ENCODE measurements around the gene PBLD. TPM values are rescaled to one million over a fixed set of nuclear protein-coding genes. Genes with fewer than 3 reads are reported as not detected.
"Not testable (repeated sequence)": the region's sequence is repeated elsewhere in the genome, so short reads cannot be mapped to it uniquely, and the experiment has no call there.

The PBLD gene
- total RNA-seq, 1 donor from 2014 or later = 5.1 TPM

DNA sequence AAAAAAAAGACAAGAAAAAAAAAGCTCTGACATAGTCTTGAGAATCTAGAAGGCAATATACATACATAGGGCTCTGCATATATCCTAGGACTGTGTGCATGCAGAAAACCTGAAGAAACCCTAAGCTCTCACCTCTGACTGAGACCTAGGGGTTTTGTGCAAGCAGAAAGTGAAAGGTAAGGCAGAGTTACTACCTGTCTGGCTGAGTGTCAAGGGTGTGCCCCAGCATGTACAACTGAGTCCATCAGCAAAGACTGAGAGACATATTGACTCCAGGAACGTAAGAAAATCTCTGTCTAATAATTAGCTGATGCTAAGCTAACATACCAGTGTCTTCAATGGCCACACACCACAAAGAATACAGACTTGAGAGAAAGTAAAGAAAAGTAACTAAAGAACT, 17.1 kb downstream of the PBLD start:
- Histone ChIP-seq H3K27ac (replicated peaks) (no peak overlapping the region), H3K36me3 (peaks cover 6% of the 10 kb centered on the region), H3K9me3 (replicated peaks) (peaks cover 20% of the 10 kb centered on the region), H3K27me3 (ENCODE audit: low read depth) (no peaks in the 10 kb centered on the region), H3K4me3 (no peak overlapping the region), H3K4me1 (no peaks in the 10 kb centered on the region)
- intact Hi-C loops (cut with micrococcal nuclease) = no loop called here
- TF ChIP-seq, protein P1, sequence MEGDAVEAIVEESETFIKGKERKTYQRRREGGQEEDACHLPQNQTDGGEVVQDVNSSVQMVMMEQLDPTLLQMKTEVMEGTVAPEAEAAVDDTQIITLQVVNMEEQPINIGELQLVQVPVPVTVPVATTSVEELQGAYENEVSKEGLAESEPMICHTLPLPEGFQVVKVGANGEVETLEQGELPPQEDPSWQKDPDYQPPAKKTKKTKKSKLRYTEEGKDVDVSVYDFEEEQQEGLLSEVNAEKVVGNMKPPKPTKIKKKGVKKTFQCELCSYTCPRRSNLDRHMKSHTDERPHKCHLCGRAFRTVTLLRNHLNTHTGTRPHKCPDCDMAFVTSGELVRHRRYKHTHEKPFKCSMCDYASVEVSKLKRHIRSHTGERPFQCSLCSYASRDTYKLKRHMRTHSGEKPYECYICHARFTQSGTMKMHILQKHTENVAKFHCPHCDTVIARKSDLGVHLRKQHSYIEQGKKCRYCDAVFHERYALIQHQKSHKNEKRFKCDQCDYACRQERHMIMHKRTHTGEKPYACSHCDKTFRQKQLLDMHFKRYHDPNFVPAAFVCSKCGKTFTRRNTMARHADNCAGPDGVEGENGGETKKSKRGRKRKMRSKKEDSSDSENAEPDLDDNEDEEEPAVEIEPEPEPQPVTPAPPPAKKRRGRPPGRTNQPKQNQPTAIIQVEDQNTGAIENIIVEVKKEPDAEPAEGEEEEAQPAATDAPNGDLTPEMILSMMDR (IDR thresholded peaks at IDR 0.05; ENCODE audit: borderline replicate concordance) = no peak
- DNase-seq = no peak

DNA sequence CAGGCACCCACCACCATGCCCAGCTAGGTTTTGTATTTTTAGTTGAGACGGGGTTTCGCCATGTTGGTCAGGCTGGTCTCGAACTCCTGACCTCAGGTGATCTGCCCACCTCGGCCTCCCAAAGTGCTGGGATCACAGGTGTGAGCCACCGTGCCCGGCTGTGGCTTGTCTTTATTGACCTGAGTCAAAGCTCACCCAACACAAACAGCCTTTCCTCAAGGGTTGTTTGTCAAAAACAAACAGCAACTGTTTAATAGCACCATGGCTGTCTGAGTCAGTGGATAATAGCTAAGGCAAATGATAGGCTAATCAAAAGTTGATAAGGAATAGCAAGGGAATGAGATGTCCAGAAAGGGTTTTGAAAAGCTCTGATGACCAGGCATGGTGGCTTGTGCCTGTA, 17.8 kb downstream of the PBLD start:
- intact Hi-C loops (cut with micrococcal nuclease); H3K27me3 ChIP-seq (ENCODE audit: low read depth); H3K4me1 ChIP-seq; DNase-seq; H3K4me3 ChIP-seq; H3K27ac ChIP-seq (replicated peaks); H3K36me3 ChIP-seq: not testable (repeated sequence)
- H3K9me3 ChIP-seq (replicated peaks) = peaks cover 20% of the 10 kb centered on the region

GRCh38 chr10:68310531-68310930, 22.2 kb downstream of the PBLD start:
- TF ChIP-seq, protein P1 (IDR thresholded peaks at IDR 0.05; ENCODE audit: borderline replicate concordance) = no peak
- H3K9me3 ChIP-seq (replicated peaks) = no peaks in the 10 kb centered on the region
- intact Hi-C loops (cut with micrococcal nuclease) = no loop called here
- no peaks in the 10 kb centered on the region for H3K36me3 ChIP-seq
- H3K4me3 ChIP-seq = no peak overlapping the region
- no peaks in the 10 kb centered on the region for H3K4me1 ChIP-seq
- DNase-seq = no peak
- no peak overlapping the region for H3K27ac ChIP-seq (replicated peaks)
- no peaks in the 10 kb centered on the region for H3K27me3 ChIP-seq (ENCODE audit: low read depth)

GRCh38 chr10:68305854-68306253, 26.9 kb downstream of the PBLD start:
- no peak overlapping the region for H3K4me3 ChIP-seq
- H3K27ac ChIP-seq (replicated peaks) = no peak overlapping the region
- H3K36me3 ChIP-seq = no peaks in the 10 kb centered on the region
- intact Hi-C loops (cut with micrococcal nuclease) = loop anchor here (10.0 kb wide), 1 partner anchor 91 kb away; no protein-coding TSS in a partner anchor
- TF ChIP-seq, protein P1 (IDR thresholded peaks at IDR 0.05; ENCODE audit: borderline replicate concordance) = no peak
- DNase-seq = no peak
- no peaks in the 10 kb centered on the region for H3K27me3 ChIP-seq (ENCODE audit: low read depth)
- H3K4me1 ChIP-seq = peaks cover 6% of the 10 kb centered on the region
- H3K9me3 ChIP-seq (replicated peaks) = no peaks in the 10 kb centered on the region

DNA sequence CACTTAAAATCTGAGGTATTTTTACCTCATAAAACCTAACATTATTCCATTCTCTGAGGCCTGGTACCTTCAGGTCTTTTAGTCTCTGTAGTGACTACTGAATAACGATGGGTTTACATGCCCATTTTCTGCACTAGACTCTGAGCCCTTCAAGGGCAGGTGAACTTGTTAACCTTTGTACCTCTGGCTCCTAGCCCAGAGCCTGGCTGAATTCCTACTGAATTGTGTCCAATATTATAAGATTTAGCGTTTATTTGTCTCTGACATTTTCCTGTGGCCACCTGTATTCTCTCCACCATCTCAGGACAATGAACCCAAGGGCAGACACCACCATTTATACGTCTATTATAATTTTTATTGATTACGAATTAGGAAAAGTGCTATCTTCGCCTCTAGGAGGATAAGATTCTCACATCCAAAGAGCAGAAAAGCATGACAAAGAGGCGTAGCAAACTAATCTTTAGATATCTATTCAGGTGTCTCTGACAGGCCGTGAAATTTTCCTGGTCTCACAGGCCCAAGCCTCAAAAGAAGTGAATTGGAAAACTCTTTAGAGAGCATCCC, 28.8 kb downstream of the PBLD start:
- H3K9me3 ChIP-seq (replicated peaks) = no peaks in the 10 kb centered on the region
- H3K27me3 ChIP-seq (ENCODE audit: low read depth) = no peaks in the 10 kb centered on the region
- TF ChIP-seq, protein P1 (IDR thresholded peaks at IDR 0.05; ENCODE audit: borderline replicate concordance) = no peak
- H3K4me3 ChIP-seq = no peak overlapping the region
- intact Hi-C loops (cut with micrococcal nuclease) = loop anchor here (10.0 kb wide), 1 partner anchor 89 kb away; no protein-coding TSS in a partner anchor
- no peaks in the 10 kb centered on the region for H3K36me3 ChIP-seq
- peaks cover 6% of the 10 kb centered on the region for H3K4me1 ChIP-seq
- DNase-seq = no peak
- H3K27ac ChIP-seq (replicated peaks) = no peak overlapping the region

DNA sequence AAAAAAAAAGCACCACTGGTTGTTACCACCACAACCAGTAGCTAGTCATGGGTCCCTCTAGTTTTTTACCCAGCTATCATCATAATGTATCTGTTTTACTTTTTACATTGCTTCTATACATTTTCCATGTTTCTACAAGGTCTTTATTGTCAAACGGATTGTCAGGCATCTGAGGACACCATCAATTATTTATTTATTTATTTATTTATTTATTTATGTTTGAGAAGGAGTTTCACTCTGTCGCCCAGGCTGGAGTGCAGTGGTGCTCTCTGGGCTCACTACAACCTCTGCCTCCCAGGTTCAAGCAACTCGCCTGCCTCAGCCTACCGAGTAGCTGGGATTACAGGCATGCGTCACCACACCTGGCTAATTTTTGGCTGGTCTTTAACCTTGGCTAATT, 29.9 kb downstream of the PBLD start:
- Histone ChIP-seq H3K27ac (replicated peaks) (no peak overlapping the region), H3K27me3 (ENCODE audit: low read depth) (no peaks in the 10 kb centered on the region), H3K9me3 (replicated peaks) (no peaks in the 10 kb centered on the region), H3K4me3 (no peak overlapping the region), H3K36me3 (no peaks in the 10 kb centered on the region), H3K4me1 (peaks cover 6% of the 10 kb centered on the region)
- TF ChIP-seq, protein P1 (IDR thresholded peaks at IDR 0.05; ENCODE audit: borderline replicate concordance) = no peak
- no peak for DNase-seq
- intact Hi-C loops (cut with micrococcal nuclease) = loop anchor here (10.0 kb wide), 1 partner anchor 88 kb away; no protein-coding TSS in a partner anchor
